Adipose tissue (tissue), 3 donors: ENCODE data around the gene NRP1. TPM values are rescaled to one million over a fixed set of nuclear protein-coding genes. Genes with fewer than 3 reads are reported as not detected.
"Not testable (repeated sequence)": the region's sequence is repeated elsewhere in the genome, so short reads cannot be mapped to it uniquely, and the experiment has no call there.

Experiments used
- H3K27ac ChIP-seq: one replicate; pipeline ENCODE4 v1.5.1; 2013; ENCODE audit warnings: low read depth, low read length
- WGBS, 3 donors: extraction: QIAGEN DNeasy Blood & Tissue Kit; methylation state at CpG; one replicate each; pipeline ENCODE4 v1.1.7; 2013; 5-methylcytosine and 5-hydroxymethylcytosine counted together
- polyA plus RNA-seq, 3 donors: library from polyadenylated mRNA; stranded (reverse); fragments of 200-250 nt; gene quantifications; one replicate each; pipeline ENCODE4 v1.2.3, GENCODE V29; 2013
- donor health status: healthy with polysubstance abuse.
- donor health status: Bipolar disorder and iron deficiency.
- donor health status: healthy.

NRP1 gene
- polyA plus RNA-seq, 3 donors = 16.0 to 70.9 (median 35.8) TPM

GRCh38 chr10:33303988-33304387 is 30.5 kb downstream of the NRP1 start:
- H3K27ac ChIP-seq = no peak overlapping the region

GRCh38 chr10:33302208-33302829 is 32.1 kb downstream of the NRP1 start:
- WGBS, 3 donors = 67 to 92% (median 79%) methylated on average over 2 of the region's 2 CpGs

More at GRCh38 chr10:33303988-33304387, 30.5 kb downstream of the NRP1 start:
- WGBS, 3 donors = 48 to 62% (median 61%) methylated on average over 3 of the region's 3 CpGs

GRCh38 chr10:33301097-33301789 is 33.2 kb downstream of the NRP1 start:
- H3K27ac ChIP-seq = no peak overlapping the region
- 72 to 84% (median 76%) methylated on average over 9 of the region's 9 CpGs for WGBS, 3 donors

More at GRCh38 chr10:33302208-33302829, 32.1 kb downstream of the NRP1 start:
- H3K27ac ChIP-seq = peak overlapping the region; percentile 56

GRCh38 chr10:33300544-33300943 is 33.9 kb downstream of the NRP1 start:
- WGBS, 3 donors = 61 to 83% (median 82%) methylated on average over 3 of the region's 3 CpGs
- not testable (repeated sequence) for H3K27ac ChIP-seq

GRCh38 chr10:33298893-33299292 is 35.6 kb downstream of the NRP1 start:
- no peak overlapping the region for H3K27ac ChIP-seq
- WGBS, 3 donors = 59 to 73% (median 66%) methylated on average over 2 of the region's 2 CpGs

GRCh38 chr10:33298110-33298509 is 36.4 kb downstream of the NRP1 start:
- 78 to 88% (median 82%) methylated on average over 6 of the region's 6 CpGs for WGBS, 3 donors
- no peak overlapping the region for H3K27ac ChIP-seq

- WGBS, 3 donors = 46 to 77% (median 55%) methylated on average over 2 of the region's 2 CpGs
These were observed 38.6 kb downstream of the NRP1 start for GRCh38 chr10:33295851-33296250.

GRCh38 chr10:33293531-33294170 is 40.8 kb downstream of the NRP1 start:
- WGBS, 3 donors = 77 to 79% (median 78%) methylated on average over 14 of the region's 14 CpGs
- H3K27ac ChIP-seq = no peak overlapping the region

More at GRCh38 chr10:33295851-33296250, 38.6 kb downstream of the NRP1 start:
- no peak overlapping the region for H3K27ac ChIP-seq

GRCh38 chr10:33293076-33293475 is 41.4 kb downstream of the NRP1 start:
- no peak overlapping the region for H3K27ac ChIP-seq
- WGBS, 3 donors = 64 to 79% (median 75%) methylated on average over 3 of the region's 3 CpGs

- WGBS, 3 donors = 76 to 86% (median 79%) methylated on average over 5 of the region's 5 CpGs
- no peak overlapping the region for H3K27ac ChIP-seq
These were observed 43.3 kb downstream of the NRP1 start for GRCh38 chr10:33291053-33291592.

- WGBS, 3 donors = 65 to 79% (median 69%) methylated on average over 13 of the region's 13 CpGs
- H3K27ac ChIP-seq = no peak overlapping the region
These were observed 44.0 kb downstream of the NRP1 start for GRCh38 chr10:33290321-33291052.

GRCh38 chr10:33289776-33290175 is 44.7 kb downstream of the NRP1 start:
- no peak overlapping the region for H3K27ac ChIP-seq
- 82 to 85% (median 82%) methylated on average over 8 of the region's 8 CpGs for WGBS, 3 donors

- H3K27ac ChIP-seq = no peak overlapping the region
- WGBS, 3 donors = 75 to 85% (median 79%) methylated on average over 3 of the region's 3 CpGs
These were observed 46.3 kb downstream of the NRP1 start for GRCh38 chr10:33288127-33288526.

- WGBS, 3 donors = 22 to 82% (median 58%) methylated on average over 2 of the region's 2 CpGs
- H3K27ac ChIP-seq = no peak overlapping the region
These were observed 47.4 kb downstream of the NRP1 start for GRCh38 chr10:33287112-33287511.

- no peak overlapping the region for H3K27ac ChIP-seq
- 54 to 66% (median 63%) methylated on average over 4 of the region's 4 CpGs for WGBS, 3 donors
These were observed 48.1 kb downstream of the NRP1 start for GRCh38 chr10:33286157-33286934.

GRCh38 chr10:33284945-33285344 is 49.5 kb downstream of the NRP1 start:
- no peak overlapping the region for H3K27ac ChIP-seq
- WGBS, 3 donors = 78 to 96% (median 79%) methylated on average over 2 of the region's 2 CpGs

- H3K27ac ChIP-seq = no peak overlapping the region
- WGBS, 3 donors = 53 to 71% (median 57%) methylated on average over 5 of the region's 5 CpGs
These were observed 54.5 kb downstream of the NRP1 start for GRCh38 chr10:33279811-33280602.
